Subcutaneous abdominal adipose tissue (tissue), 5 donors: ENCODE data around the gene TSC22D3.

Source experiments
- H3K27ac ChIP-seq: one replicate; pipeline ENCODE4 v1.7.0; 2013; ENCODE audit warnings: low read depth, mild to moderate bottlenecking, inconsistent platforms, low read length, moderate library complexity
- H3K27me3 ChIP-seq, 5 donors: one replicate each; pipeline ENCODE4 v1.7.0; 2013; ENCODE audit warnings: low read length in 5 of 5, inconsistent platforms in 1 of 5; ENCODE audit not compliant: control insufficient read depth in 5 of 5, insufficient read depth in 4 of 5
- H3K36me3 ChIP-seq, 5 donors: one replicate each; pipeline ENCODE4 v1.7.0; 2013; ENCODE audit warnings: low read length in 5 of 5; ENCODE audit not compliant: control insufficient read depth in 5 of 5, insufficient read depth in 5 of 5
- H3K4me1 ChIP-seq, 5 donors: one replicate each; pipeline ENCODE4 v1.7.0; 2013; ENCODE audit warnings: low read length in 5 of 5, mild to moderate bottlenecking in 3 of 5, moderate library complexity in 1 of 5; ENCODE audit not compliant: control insufficient read depth in 5 of 5, insufficient read depth in 5 of 5
- H3K4me3 ChIP-seq, 5 donors: one replicate each; pipeline ENCODE4 v1.7.0; 2013; ENCODE audit warnings: low read length in 5 of 5, low read depth in 1 of 5
- H3K9ac ChIP-seq, 5 donors: one replicate each; pipeline ENCODE4 v1.7.0; 2013; ENCODE audit warnings: low read length in 5 of 5, mild to moderate bottlenecking in 4 of 5, moderate library complexity in 3 of 5
- H3K9me3 ChIP-seq, 5 donors: one replicate each; pipeline ENCODE4 v1.7.0; 2013; ENCODE audit warnings: low read length in 5 of 5; ENCODE audit not compliant: control insufficient read depth in 5 of 5
- donor health status: healthy.
- donor health status: healthy.
- donor health status: healthy.
- donor health status: healthy.
- donor health status: healthy.

TSC22D3 gene

GRCh38 chrX:107714206-107714891, 61.2 kb downstream of the TSC22D3 start:
- H3K36me3 ChIP-seq = peaks cover 0 to 33% (median 24%) of the 10 kb centered on the region in 5 donors
- peaks cover 0 to 26% (median 12%) of the 10 kb centered on the region in 5 donors for H3K27me3 ChIP-seq
- peak overlapping the region in 4 of 5 donors; percentile 16 to 80 (median 60) for H3K9ac ChIP-seq
- peak overlapping the region; percentile 77 to 93 (median 88) for H3K4me3 ChIP-seq
- peak overlapping the region; percentile 86 for H3K27ac ChIP-seq
- H3K9me3 ChIP-seq = no peaks in the 10 kb centered on the region
- peaks cover 12 to 65% (median 57%) of the 10 kb centered on the region in 5 donors for H3K4me1 ChIP-seq

- Histone ChIP-seq H3K9me3 (no peaks in the 10 kb centered on the region), H3K9ac (peak overlapping the region in 1 of 5 donors; percentile 38), H3K36me3 (peaks cover 0 to 33% (median 24%) of the 10 kb centered on the region in 5 donors), H3K4me3 (peak overlapping the region; percentile 77 to 93 (median 88)), H3K27me3 (peaks cover 0 to 26% (median 12%) of the 10 kb centered on the region in 5 donors), H3K4me1 (peaks cover 12 to 65% (median 57%) of the 10 kb centered on the region in 5 donors), H3K27ac (peak overlapping the region; percentile 86)
Observed at GRCh38 chrX:107713543-107714205, 61.9 kb downstream of the TSC22D3 start.

GRCh38 chrX:107713203-107713542, 62.4 kb downstream of the TSC22D3 start:
- Histone ChIP-seq H3K4me1 (peaks cover 12 to 63% (median 57%) of the 10 kb centered on the region in 5 donors), H3K27me3 (peaks cover 0 to 26% (median 12%) of the 10 kb centered on the region in 5 donors), H3K36me3 (peaks cover 0 to 33% (median 24%) of the 10 kb centered on the region in 5 donors), H3K27ac (peak overlapping the region; percentile 86), H3K4me3 (peak overlapping the region in 4 of 5 donors; percentile 13 to 93 (median 58)), H3K9me3 (no peaks in the 10 kb centered on the region), H3K9ac (no peak overlapping the region)

GRCh38 chrX:107712231-107713202, 63.1 kb downstream of the TSC22D3 start:
- H3K27me3 ChIP-seq = peaks cover 0 to 26% (median 12%) of the 10 kb centered on the region in 5 donors
- no peaks in the 10 kb centered on the region for H3K9me3 ChIP-seq
- H3K27ac ChIP-seq = peak overlapping the region; percentile 86
- no peak overlapping the region for H3K9ac ChIP-seq
- peak overlapping the region in 3 of 5 donors; percentile 13 to 93 (median 88) for H3K4me3 ChIP-seq
- H3K36me3 ChIP-seq = peaks cover 0 to 33% (median 24%) of the 10 kb centered on the region in 5 donors
- peaks cover 12 to 58% (median 52%) of the 10 kb centered on the region in 5 donors for H3K4me1 ChIP-seq

GRCh38 chrX:107711521-107712181, 63.9 kb downstream of the TSC22D3 start:
- peaks cover 0 to 20% (median 9%) of the 10 kb centered on the region in 5 donors for H3K27me3 ChIP-seq
- H3K4me1 ChIP-seq = peaks cover 9 to 52% (median 46%) of the 10 kb centered on the region in 5 donors
- no peaks in the 10 kb centered on the region for H3K9me3 ChIP-seq
- H3K4me3 ChIP-seq = peak overlapping the region in 3 of 5 donors; percentile 9 to 18 (median 12)
- peak overlapping the region; percentile 86 for H3K27ac ChIP-seq
- peaks cover 0 to 33% (median 24%) of the 10 kb centered on the region in 5 donors for H3K36me3 ChIP-seq
- no peak overlapping the region for H3K9ac ChIP-seq

- no peak overlapping the region for H3K9ac ChIP-seq
- H3K4me1 ChIP-seq = peaks cover 9 to 52% (median 46%) of the 10 kb centered on the region in 5 donors
- peak overlapping the region in 2 of 5 donors; percentile 9 to 32 for H3K4me3 ChIP-seq
- H3K36me3 ChIP-seq = peaks cover 0 to 31% (median 24%) of the 10 kb centered on the region in 5 donors
- peaks cover 0 to 18% (median 6%) of the 10 kb centered on the region in 5 donors for H3K27me3 ChIP-seq
- H3K9me3 ChIP-seq = no peaks in the 10 kb centered on the region
- H3K27ac ChIP-seq = peak overlapping the region; percentile 86
Observed at GRCh38 chrX:107710617-107711391, 64.8 kb downstream of the TSC22D3 start.

- H3K27ac ChIP-seq = no peak overlapping the region
Observed at GRCh38 chrX:107709266-107709806, 66.3 kb downstream of the TSC22D3 start.

GRCh38 chrX:107708762-107709161, 66.8 kb downstream of the TSC22D3 start:
- Histone ChIP-seq H3K27me3 (peaks cover 0 to 10% (median 3%) of the 10 kb centered on the region in 5 donors), H3K4me1 (peaks cover 3 to 35% (median 28%) of the 10 kb centered on the region in 5 donors), H3K27ac (no peak overlapping the region), H3K9me3 (no peaks in the 10 kb centered on the region), H3K4me3 (no peak overlapping the region), H3K9ac (no peak overlapping the region), H3K36me3 (peaks cover 0 to 10% (median 5%) of the 10 kb centered on the region in 5 donors)

More at GRCh38 chrX:107709266-107709806, 66.3 kb downstream of the TSC22D3 start:
- no peaks in the 10 kb centered on the region for H3K9me3 ChIP-seq
- peaks cover 0 to 16% (median 10%) of the 10 kb centered on the region in 5 donors for H3K36me3 ChIP-seq
- H3K27me3 ChIP-seq = peaks cover 0 to 10% (median 3%) of the 10 kb centered on the region in 5 donors
- no peak overlapping the region for H3K9ac ChIP-seq
- no peak overlapping the region for H3K4me3 ChIP-seq
- peaks cover 7 to 41% (median 34%) of the 10 kb centered on the region in 5 donors for H3K4me1 ChIP-seq
